GM19193 (cell line): ENCODE measurements around the gene TANGO6.

Source experiments
- POLR2A ChIP-seq: IDR thresholded peaks from 4 replicates; pipeline ENCODE4 v1.6.1; 2011; ENCODE audit not compliant: insufficient read depth, insufficient read length; ENCODE audit errors: extremely low read depth

TANGO6 gene

GRCh38 chr16:68850481-68850880, 7.2 kb downstream of the TANGO6 start:
- no peak for TF ChIP-seq POLR2A

- no peak for TF ChIP-seq POLR2A
Measured at GRCh38 chr16:68851601-68852000, 8.3 kb downstream of the TANGO6 start.

GRCh38 chr16:68857479-68857878, 14.1 kb downstream of the TANGO6 start:
- TF ChIP-seq POLR2A = no peak

GRCh38 chr16:68859828-68860227, 16.5 kb downstream of the TANGO6 start:
- no peak for TF ChIP-seq POLR2A

GRCh38 chr16:68860978-68861892, 17.9 kb downstream of the TANGO6 start:
- TF ChIP-seq POLR2A = no peak

- no peak for TF ChIP-seq POLR2A
Measured at GRCh38 chr16:68866933-68867332, 23.6 kb downstream of the TANGO6 start.

GRCh38 chr16:68869492-68870088, 26.3 kb downstream of the TANGO6 start:
- no peak for TF ChIP-seq POLR2A

GRCh38 chr16:68873635-68874471, 30.5 kb downstream of the TANGO6 start:
- no peak for TF ChIP-seq POLR2A

- no peak for TF ChIP-seq POLR2A
Measured at GRCh38 chr16:68875871-68876270, 32.5 kb downstream of the TANGO6 start.

GRCh38 chr16:68883685-68884084, 40.4 kb downstream of the TANGO6 start:
- no peak for TF ChIP-seq POLR2A

GRCh38 chr16:68884401-68884800, 41.1 kb downstream of the TANGO6 start:
- TF ChIP-seq POLR2A = no peak

GRCh38 chr16:68884861-68885720, 41.8 kb downstream of the TANGO6 start:
- TF ChIP-seq POLR2A = no peak

GRCh38 chr16:68887107-68887506, 43.8 kb downstream of the TANGO6 start:
- TF ChIP-seq POLR2A = no peak

GRCh38 chr16:68889508-68890150, 46.3 kb downstream of the TANGO6 start:
- TF ChIP-seq POLR2A = no peak

- no peak for TF ChIP-seq POLR2A
Measured at GRCh38 chr16:68892214-68892613, 48.9 kb downstream of the TANGO6 start.

- TF ChIP-seq POLR2A = no peak
Measured at GRCh38 chr16:68892898-68893297, 49.6 kb downstream of the TANGO6 start.
